ENCODE results near the gene TMEM218.

The TMEM218 gene

DNA sequence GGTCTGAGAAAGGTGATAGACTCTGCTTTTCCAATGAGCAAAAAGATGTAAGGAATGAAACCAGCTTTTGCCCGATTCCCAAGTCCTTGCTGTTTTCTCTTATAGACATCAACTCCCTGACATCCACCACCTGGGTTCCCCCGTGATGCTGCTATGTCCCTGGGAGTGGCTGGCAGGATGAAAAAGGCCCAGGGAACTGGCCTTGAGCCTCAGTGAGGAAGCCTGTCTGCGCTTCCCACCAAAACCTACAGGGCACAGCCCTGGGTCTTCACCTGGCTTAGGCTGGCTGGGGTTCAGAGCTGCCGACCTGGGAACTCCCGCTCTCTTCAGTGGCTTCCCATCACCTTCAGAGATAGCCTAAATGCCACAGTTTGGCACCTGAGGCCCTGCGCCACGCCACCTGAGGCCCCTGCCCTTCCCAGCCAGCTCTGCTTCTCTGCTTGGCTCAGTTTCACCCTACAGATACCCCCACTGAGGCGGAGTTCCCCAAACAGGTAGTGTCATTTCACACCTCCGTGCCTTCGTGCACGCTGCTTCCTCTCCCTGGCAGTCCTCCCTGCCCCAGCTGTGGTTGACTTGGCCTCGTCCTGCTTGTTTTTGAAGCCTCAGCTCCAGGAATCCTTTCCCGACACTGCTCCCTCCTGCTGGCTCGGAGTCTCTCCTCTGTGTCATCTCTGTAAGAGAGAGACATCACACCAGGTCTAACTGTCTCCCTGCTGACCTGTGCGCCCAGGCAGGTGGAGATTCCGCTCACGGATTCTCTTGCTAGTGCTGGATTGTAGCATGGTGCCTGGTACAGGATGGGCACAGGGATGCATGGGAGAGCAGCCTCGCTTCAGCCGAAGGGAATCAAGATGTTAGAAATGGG, 37.6 kb downstream of the TMEM218 start:
- peaks cover 10 to 39% (median 30%) of the 10 kb centered on the region in 4 experiments for H3K4me1 ChIP-seq (ENCODE audit: control extremely low read depth in 1 of 4, control insufficient read depth in 4 of 4, insufficient read depth in 4 of 4, low read length in 3 of 4)
- WGBS (ENCODE audit: insufficient coverage) = 95% methylated on average over 18 of the region's 19 CpGs
- no peaks in the 10 kb centered on the region for H3K9me3 ChIP-seq (ENCODE audit: control extremely low read depth in 1 of 5, control insufficient read depth in 4 of 5, insufficient read depth in 2 of 5, low read depth in 1 of 5, low read length in 4 of 5)
- ChIA-PET POLR2A (no interaction called here), CTCF (interaction anchor here (0.6 to 1.3 kb wide), 2 partner anchors 17 to 36 kb away, joined by 3 read pairs; no protein-coding TSS in a partner anchor)
- DNase-seq = no peak
- no peak overlapping the region for H3K4me3 ChIP-seq (ENCODE audit: control insufficient read depth in 1 of 7, extremely low read depth in 1 of 7, insufficient read depth in 4 of 7, low read depth in 2 of 7, low read length in 6 of 7)
- no peak overlapping the region for H3K27ac ChIP-seq (ENCODE audit: insufficient read depth in 1 of 2, low read depth in 1 of 2, low read length in 2 of 2, poor library complexity in 1 of 2, severe bottlenecking in 2 of 2)
- H3K36me3 ChIP-seq (ENCODE audit: control insufficient read depth in 4 of 4, insufficient read depth in 4 of 4, low read length in 3 of 4) = no peaks in the 10 kb centered on the region
- peaks cover 0 to 2% (median 0%) of the 10 kb centered on the region in 5 experiments for H3K27me3 ChIP-seq (replicated peaks in 2 of 5; ENCODE audit: control insufficient read depth in 4 of 5, insufficient read depth in 5 of 5, low read length in 4 of 5)

DNA sequence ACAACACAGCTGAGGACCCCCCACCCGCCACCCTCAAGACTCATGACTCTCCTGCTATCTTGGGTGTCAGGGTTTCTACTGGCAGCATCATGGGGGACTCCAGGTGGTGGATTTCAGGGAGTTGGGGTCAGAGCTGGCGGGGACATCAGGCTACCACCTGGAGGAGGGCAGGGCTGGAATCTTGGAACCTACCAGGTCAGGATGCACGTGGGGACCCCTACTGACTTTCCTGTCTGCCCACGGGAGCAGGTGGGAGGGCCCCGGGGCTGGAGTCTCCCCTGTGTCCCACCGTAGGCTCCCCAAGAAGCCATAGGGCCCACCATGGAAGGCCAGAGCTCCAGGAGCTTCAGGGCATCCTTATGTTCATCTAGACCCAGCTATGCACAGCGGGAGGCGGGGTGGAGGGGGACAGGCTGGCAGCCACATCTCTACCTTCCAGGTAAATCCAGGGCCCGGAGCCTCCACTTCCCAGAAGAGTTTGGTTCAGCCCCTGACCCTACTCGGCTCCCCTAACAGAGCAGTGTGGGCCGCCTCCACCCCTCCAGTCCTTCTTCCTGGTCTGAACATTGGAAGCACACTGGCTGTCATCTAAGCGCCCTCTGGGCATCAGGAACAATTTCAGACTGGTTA, 38.4 kb downstream of the TMEM218 start:
- Histone ChIP-seq H3K27me3 (replicated peaks in 2 of 5; ENCODE audit: control insufficient read depth in 4 of 5, insufficient read depth in 5 of 5, low read length in 4 of 5) (peaks cover 0 to 2% (median 0%) of the 10 kb centered on the region in 5 experiments), H3K36me3 (ENCODE audit: control insufficient read depth in 4 of 4, insufficient read depth in 4 of 4, low read length in 3 of 4) (no peaks in the 10 kb centered on the region), H3K9me3 (ENCODE audit: control extremely low read depth in 1 of 5, control insufficient read depth in 4 of 5, insufficient read depth in 2 of 5, low read depth in 1 of 5, low read length in 4 of 5) (no peaks in the 10 kb centered on the region), H3K27ac (ENCODE audit: insufficient read depth in 1 of 2, low read depth in 1 of 2, low read length in 2 of 2, poor library complexity in 1 of 2, severe bottlenecking in 2 of 2) (no peak overlapping the region), H3K4me1 (ENCODE audit: control extremely low read depth in 1 of 4, control insufficient read depth in 4 of 4, insufficient read depth in 4 of 4, low read length in 3 of 4) (peaks cover 10 to 39% (median 30%) of the 10 kb centered on the region in 4 experiments), H3K4me3 (ENCODE audit: control insufficient read depth in 1 of 7, extremely low read depth in 1 of 7, insufficient read depth in 4 of 7, low read depth in 2 of 7, low read length in 6 of 7) (no peak overlapping the region)
- POLR2A ChIA-PET = no interaction called here
- CTCF ChIA-PET = interaction anchor here (0.6 to 1.5 kb wide), 5 partner anchors 9 to 273 kb away, joined by 3 to 4 read pairs (median 3); partner anchors contain the start of gene SLC37A2
- 95% methylated on average over 10 of the region's 12 CpGs for WGBS (ENCODE audit: insufficient coverage)
- no peak for DNase-seq

DNA sequence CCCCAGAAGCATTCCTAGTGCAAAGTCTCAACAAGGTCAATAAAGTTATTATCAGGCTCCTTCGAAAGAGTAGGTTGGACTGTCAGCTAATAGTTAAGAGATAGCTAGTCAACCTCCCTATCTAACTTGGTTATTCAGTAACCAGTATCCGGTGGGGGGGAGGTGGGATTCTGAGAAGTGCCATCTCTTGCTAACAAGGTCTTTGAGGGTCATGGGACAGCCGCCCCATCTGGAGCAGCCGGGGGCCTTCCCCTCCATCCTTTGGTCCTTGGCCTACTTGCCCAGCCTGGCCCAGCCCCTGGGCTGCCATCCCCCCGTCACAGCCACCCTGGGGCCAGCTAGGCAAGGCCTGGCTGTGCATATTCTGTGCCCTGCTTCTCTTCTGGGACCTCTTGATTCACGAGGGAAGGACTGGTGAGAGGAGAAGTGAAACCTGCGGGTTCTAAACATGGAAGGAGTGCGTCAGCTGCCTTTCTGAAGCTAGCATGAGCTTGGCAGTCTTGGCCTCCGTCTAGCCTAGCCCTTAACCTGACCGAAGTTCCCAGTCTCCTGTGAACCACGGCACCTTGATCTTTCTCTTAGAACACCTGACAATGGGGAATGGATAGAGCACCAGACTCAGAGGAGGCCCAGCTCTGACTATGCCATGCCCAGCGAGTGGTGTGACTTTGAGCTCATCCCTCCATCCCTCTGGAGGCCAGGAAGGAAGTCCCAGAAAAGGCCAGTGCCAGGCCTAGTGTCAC, 39.0 kb downstream of the TMEM218 start:
- Histone ChIP-seq H3K4me1 (ENCODE audit: control extremely low read depth in 1 of 4, control insufficient read depth in 4 of 4, insufficient read depth in 4 of 4, low read length in 3 of 4) (peaks cover 10 to 39% (median 30%) of the 10 kb centered on the region in 4 experiments), H3K4me3 (ENCODE audit: control insufficient read depth in 1 of 7, extremely low read depth in 1 of 7, insufficient read depth in 4 of 7, low read depth in 2 of 7, low read length in 6 of 7) (no peak overlapping the region), H3K27me3 (replicated peaks in 2 of 5; ENCODE audit: control insufficient read depth in 4 of 5, insufficient read depth in 5 of 5, low read length in 4 of 5) (peaks cover 0 to 2% (median 0%) of the 10 kb centered on the region in 5 experiments), H3K27ac (ENCODE audit: insufficient read depth in 1 of 2, low read depth in 1 of 2, low read length in 2 of 2, poor library complexity in 1 of 2, severe bottlenecking in 2 of 2) (no peak overlapping the region), H3K36me3 (ENCODE audit: control insufficient read depth in 4 of 4, insufficient read depth in 4 of 4, low read length in 3 of 4) (no peaks in the 10 kb centered on the region), H3K9me3 (ENCODE audit: control extremely low read depth in 1 of 5, control insufficient read depth in 4 of 5, insufficient read depth in 2 of 5, low read depth in 1 of 5, low read length in 4 of 5) (no peaks in the 10 kb centered on the region)
- DNase-seq = no peak
- ChIA-PET CTCF (interaction anchor here (1.1 to 1.5 kb wide), 3 partner anchors 9 to 273 kb away, joined by 3 to 4 read pairs (median 4); partner anchors contain the start of gene SLC37A2), POLR2A (no interaction called here)
- WGBS (ENCODE audit: insufficient coverage) = 97% methylated on average over 10 of the region's 12 CpGs

DNA sequence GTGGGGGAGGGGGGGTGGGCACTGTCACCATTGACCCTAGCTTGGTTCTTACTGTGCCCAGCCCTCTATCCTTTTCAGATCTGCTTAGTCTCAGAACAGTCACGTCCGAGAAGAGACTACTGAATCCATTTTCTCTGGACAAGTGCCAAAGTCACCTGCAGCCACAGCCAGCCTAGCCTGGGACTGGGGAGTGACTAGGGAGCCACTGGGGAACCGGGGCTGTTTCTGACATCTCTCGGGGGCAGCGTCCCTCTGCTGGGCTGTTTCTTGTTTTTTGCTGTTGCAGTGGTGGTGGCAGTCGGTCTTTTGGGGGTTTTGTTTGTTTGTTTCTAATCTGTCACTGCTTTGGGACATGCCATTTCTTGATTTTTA, 39.6 kb downstream of the TMEM218 start:
- no peak overlapping the region for H3K27ac ChIP-seq (ENCODE audit: insufficient read depth in 1 of 2, low read depth in 1 of 2, low read length in 2 of 2, poor library complexity in 1 of 2, severe bottlenecking in 2 of 2)
- ChIA-PET POLR2A (no interaction called here), CTCF (interaction anchor here (1.1 to 1.5 kb wide), 4 partner anchors 8 to 274 kb away, joined by 3 to 4 read pairs (median 4); partner anchors contain the start of gene SLC37A2)
- WGBS (ENCODE audit: insufficient coverage) = 94% methylated on average over 2 of the region's 6 CpGs
- H3K9me3 ChIP-seq (ENCODE audit: control extremely low read depth in 1 of 5, control insufficient read depth in 4 of 5, insufficient read depth in 2 of 5, low read depth in 1 of 5, low read length in 4 of 5) = no peaks in the 10 kb centered on the region
- no peak overlapping the region for H3K4me3 ChIP-seq (ENCODE audit: control insufficient read depth in 1 of 7, extremely low read depth in 1 of 7, insufficient read depth in 4 of 7, low read depth in 2 of 7, low read length in 6 of 7)
- peaks cover 10 to 39% (median 30%) of the 10 kb centered on the region in 4 experiments for H3K4me1 ChIP-seq (ENCODE audit: control extremely low read depth in 1 of 4, control insufficient read depth in 4 of 4, insufficient read depth in 4 of 4, low read length in 3 of 4)
- DNase-seq = no peak
- peaks cover 0 to 2% (median 0%) of the 10 kb centered on the region in 5 experiments for H3K27me3 ChIP-seq (replicated peaks in 2 of 5; ENCODE audit: control insufficient read depth in 4 of 5, insufficient read depth in 5 of 5, low read length in 4 of 5)
- H3K36me3 ChIP-seq (ENCODE audit: control insufficient read depth in 4 of 4, insufficient read depth in 4 of 4, low read length in 3 of 4) = no peaks in the 10 kb centered on the region

DNA sequence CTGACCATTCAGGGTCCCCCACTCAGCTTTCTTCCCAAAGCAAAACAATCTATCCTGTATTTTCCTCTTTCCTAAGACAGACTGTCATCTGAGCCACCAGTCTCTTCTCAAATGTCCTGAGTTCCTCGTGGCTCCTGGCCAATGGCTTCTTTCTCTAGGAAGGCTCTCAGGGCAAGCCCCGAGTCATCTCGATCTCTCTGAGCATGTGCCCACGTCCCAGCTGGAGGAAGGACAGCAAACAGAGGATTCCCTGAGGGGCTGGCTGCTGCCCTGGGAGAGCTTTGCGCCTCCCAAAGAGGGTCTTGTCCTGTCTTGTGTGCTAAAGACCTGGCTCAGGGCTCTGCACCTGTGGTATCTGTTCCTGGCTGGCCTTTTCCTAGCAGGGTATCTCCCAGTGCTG, 40.0 kb downstream of the TMEM218 start:
- H3K36me3 ChIP-seq (ENCODE audit: control insufficient read depth in 4 of 4, insufficient read depth in 4 of 4, low read length in 3 of 4) = no peaks in the 10 kb centered on the region
- peak overlapping the region in 2 of 7 experiments; percentile 5 to 32 for H3K4me3 ChIP-seq (ENCODE audit: control insufficient read depth in 1 of 7, extremely low read depth in 1 of 7, insufficient read depth in 4 of 7, low read depth in 2 of 7, low read length in 6 of 7)
- ChIA-PET CTCF (interaction anchor here (0.8 to 1.7 kb wide), 6 partner anchors 8 to 71 kb away, joined by 3 to 7 read pairs (median 4); partner anchors contain the start of gene SLC37A2), POLR2A (no interaction called here)
- WGBS (ENCODE audit: insufficient coverage) = 61% methylated on average over 5 of the region's 5 CpGs
- H3K4me1 ChIP-seq (ENCODE audit: control extremely low read depth in 1 of 4, control insufficient read depth in 4 of 4, insufficient read depth in 4 of 4, low read length in 3 of 4) = peaks cover 10 to 39% (median 30%) of the 10 kb centered on the region in 4 experiments
- H3K27me3 ChIP-seq (replicated peaks in 2 of 5; ENCODE audit: control insufficient read depth in 4 of 5, insufficient read depth in 5 of 5, low read length in 4 of 5) = peaks cover 0 to 2% (median 0%) of the 10 kb centered on the region in 5 experiments
- H3K9me3 ChIP-seq (ENCODE audit: control extremely low read depth in 1 of 5, control insufficient read depth in 4 of 5, insufficient read depth in 2 of 5, low read depth in 1 of 5, low read length in 4 of 5) = no peaks in the 10 kb centered on the region
- H3K27ac ChIP-seq (ENCODE audit: insufficient read depth in 1 of 2, low read depth in 1 of 2, low read length in 2 of 2, poor library complexity in 1 of 2, severe bottlenecking in 2 of 2) = peak overlapping the region in 1 of 2 experiments; percentile 15
- no peak for DNase-seq

DNA sequence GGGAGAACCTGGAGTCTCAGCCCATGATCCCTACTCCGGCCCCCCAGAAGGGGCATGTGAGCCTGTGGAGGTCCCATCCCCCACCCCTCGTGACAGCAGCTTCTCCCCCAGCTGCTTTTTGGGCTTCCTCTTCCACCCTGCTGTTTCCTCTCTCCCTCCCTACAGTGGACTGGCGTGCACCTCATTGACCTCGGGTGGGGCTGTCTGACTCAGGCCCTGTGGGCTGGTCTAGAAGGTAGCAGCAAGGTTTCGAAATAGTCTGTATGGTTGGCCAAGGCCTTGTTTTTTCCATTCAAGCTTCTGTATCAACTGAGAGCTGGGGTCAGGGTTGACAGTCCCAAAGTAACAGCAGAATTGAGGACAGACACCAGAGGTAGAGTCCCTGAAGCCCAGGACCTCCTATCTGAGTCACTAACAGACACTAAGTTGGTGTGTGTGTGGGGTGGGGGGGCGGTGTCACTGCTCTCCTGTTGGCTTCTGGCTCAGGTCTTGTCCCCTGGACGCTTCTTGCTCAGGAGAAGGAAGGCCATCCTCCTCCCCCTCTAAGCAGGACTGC, 40.6 kb downstream of the TMEM218 start:
- ChIA-PET POLR2A (interaction anchor here (0.6 kb wide), 1 partner anchor 190 kb away, joined by 3 read pairs; no protein-coding TSS in a partner anchor), CTCF (interaction anchor here (0.8 to 1.7 kb wide), 5 partner anchors 12 to 26 kb away, joined by 3 to 7 read pairs (median 4); no protein-coding TSS in a partner anchor)
- Histone ChIP-seq H3K4me3 (ENCODE audit: control insufficient read depth in 1 of 7, extremely low read depth in 1 of 7, insufficient read depth in 4 of 7, low read depth in 2 of 7, low read length in 6 of 7) (peak overlapping the region in 3 of 7 experiments; percentile 26 to 35 (median 32)), H3K9me3 (ENCODE audit: control extremely low read depth in 1 of 5, control insufficient read depth in 4 of 5, insufficient read depth in 2 of 5, low read depth in 1 of 5, low read length in 4 of 5) (no peaks in the 10 kb centered on the region), H3K36me3 (ENCODE audit: control insufficient read depth in 4 of 4, insufficient read depth in 4 of 4, low read length in 3 of 4) (no peaks in the 10 kb centered on the region), H3K27ac (ENCODE audit: insufficient read depth in 1 of 2, low read depth in 1 of 2, low read length in 2 of 2, poor library complexity in 1 of 2, severe bottlenecking in 2 of 2) (peak overlapping the region in 1 of 2 experiments; percentile 15), H3K27me3 (replicated peaks in 2 of 5; ENCODE audit: control insufficient read depth in 4 of 5, insufficient read depth in 5 of 5, low read length in 4 of 5) (no peaks in the 10 kb centered on the region), H3K4me1 (ENCODE audit: control extremely low read depth in 1 of 4, control insufficient read depth in 4 of 4, insufficient read depth in 4 of 4, low read length in 3 of 4) (peaks cover 10 to 39% (median 30%) of the 10 kb centered on the region in 4 experiments)
- peak; percentile 77 to 96 (median 94) for DNase-seq
- WGBS (ENCODE audit: insufficient coverage) = 13% methylated on average over 4 of the region's 7 CpGs
